GM18505 (cell line): ENCODE results near the gene MTMR11.
A peak's percentile ranks its signal among the peaks of the same experiment; 100 is the strongest.
"Not testable (repeated sequence)": the region's sequence is repeated elsewhere in the genome, so short reads cannot be mapped to it uniquely, and the experiment has no call there.

Source experiments
- ATAC-seq: cut with Tn5 transposase; IDR thresholded peaks from one replicate; pipeline ENCODE4 v1.9.1; 2021; ENCODE audit not compliant: unreplicated experiment
- POLR2A ChIP-seq: IDR thresholded peaks from 4 replicates; pipeline ENCODE4 v1.6.1; 2011; ENCODE audit warnings: borderline replicate concordance; ENCODE audit not compliant: insufficient read depth, insufficient read length; ENCODE audit errors: extremely low read depth

The MTMR11 gene

DNA sequence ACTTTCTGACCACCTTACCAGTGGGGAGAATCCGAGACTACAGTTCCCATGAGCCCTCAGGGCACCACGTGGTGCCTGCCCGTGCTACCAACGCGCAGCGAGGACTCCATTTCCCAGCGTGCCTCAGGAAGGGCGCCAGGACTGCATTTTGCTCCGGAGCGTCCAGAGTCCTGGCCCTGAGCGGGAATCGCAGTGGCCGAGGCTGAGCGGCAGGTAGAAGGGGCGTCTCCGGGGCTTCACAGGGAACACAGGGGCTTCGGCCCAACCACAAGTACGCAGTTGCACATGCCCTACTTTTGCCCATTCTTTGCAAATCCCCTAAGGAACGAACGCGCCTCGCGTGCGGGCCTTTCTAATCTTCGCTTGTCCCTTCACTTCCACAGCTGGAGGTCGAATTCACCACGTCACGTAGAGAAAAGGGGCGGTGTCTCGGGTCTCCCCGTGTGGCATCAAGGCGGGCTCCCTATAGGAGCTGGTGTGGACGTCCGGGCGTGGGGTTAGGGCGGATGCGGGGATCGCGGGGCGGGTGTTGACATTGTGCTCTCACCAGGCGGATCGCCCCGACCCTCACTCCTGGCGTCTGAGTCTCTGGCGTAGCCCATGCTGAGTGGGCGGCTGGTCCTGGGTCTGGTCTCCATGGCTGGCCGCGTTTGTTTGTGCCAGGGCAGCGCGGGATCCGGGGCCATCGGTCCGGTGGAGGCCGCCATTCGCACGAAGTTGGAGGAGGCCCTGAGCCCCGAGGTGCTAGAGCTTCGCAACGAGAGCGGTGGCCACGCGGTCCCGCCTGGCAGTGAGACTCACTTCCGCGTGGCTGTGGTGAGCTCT, 37.0 kb downstream of the MTMR11 start, which contains the start of gene BOLA1:
Gene BOLA1 (plus strand): TSS at position 109 of the 825 bp plus-strand sequence. CDS start 492 bp downstream, at position 601.
- TF ChIP-seq POLR2A = peak; percentile 70
- peak; percentile 85 for ATAC-seq

GRCh38 chr1:149896575-149896974, 40.1 kb downstream of the MTMR11 start:
- no peak for ATAC-seq
- no peak for TF ChIP-seq POLR2A

DNA sequence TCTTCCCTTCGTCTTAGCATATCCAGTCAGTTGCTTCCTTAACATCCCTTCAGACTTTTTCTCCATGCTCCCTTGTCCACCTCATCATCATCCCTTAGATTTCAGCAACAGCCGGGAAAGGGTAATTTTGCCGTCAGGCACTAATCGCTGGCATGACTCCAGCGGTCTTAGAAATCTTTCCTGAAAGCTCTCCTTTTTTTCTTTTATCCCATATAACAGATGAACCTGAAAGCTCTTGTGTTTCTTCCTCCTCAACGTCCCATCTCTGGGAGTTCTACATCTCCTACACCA, 47.7 kb downstream of the MTMR11 start:
- TF ChIP-seq POLR2A = no peak
- no peak for ATAC-seq

DNA sequence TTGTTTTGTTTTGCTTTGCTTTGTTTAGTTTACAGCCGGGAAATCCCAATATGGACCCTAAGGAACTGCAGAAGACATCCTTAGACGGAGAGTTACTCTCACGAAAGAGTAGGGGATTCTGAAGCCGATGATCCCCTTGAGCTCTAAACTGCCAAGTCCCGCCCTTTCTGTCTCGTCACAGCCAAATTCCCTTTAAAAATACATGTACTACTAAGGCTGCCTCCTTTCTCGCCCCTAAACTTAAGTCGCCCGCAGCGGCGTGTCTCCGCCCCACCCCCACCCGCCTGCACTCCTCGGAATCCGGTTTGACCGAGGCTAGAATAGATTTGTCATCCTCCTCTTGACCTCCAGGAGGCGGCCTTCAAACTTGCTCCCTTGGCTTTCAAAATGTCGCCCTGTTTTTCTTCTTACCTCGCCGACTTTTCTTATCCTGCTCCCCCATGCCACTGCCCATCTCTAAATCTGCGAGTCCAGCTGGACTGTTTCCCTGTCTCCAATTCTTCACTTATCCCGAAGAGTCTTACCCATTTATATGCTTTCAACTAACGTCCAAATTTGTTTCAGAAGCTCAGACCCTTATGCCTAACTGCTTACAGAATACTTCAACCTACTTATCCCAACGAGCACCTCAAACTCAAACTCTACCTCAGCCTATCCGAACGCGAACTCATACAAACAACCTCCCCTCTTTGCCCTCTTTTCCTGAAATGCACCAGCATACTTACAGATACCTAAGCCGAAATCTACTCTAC, 48.3 kb downstream of the MTMR11 start:
- TF ChIP-seq POLR2A = peak; percentile 92
- ATAC-seq = peak; percentile 27

DNA sequence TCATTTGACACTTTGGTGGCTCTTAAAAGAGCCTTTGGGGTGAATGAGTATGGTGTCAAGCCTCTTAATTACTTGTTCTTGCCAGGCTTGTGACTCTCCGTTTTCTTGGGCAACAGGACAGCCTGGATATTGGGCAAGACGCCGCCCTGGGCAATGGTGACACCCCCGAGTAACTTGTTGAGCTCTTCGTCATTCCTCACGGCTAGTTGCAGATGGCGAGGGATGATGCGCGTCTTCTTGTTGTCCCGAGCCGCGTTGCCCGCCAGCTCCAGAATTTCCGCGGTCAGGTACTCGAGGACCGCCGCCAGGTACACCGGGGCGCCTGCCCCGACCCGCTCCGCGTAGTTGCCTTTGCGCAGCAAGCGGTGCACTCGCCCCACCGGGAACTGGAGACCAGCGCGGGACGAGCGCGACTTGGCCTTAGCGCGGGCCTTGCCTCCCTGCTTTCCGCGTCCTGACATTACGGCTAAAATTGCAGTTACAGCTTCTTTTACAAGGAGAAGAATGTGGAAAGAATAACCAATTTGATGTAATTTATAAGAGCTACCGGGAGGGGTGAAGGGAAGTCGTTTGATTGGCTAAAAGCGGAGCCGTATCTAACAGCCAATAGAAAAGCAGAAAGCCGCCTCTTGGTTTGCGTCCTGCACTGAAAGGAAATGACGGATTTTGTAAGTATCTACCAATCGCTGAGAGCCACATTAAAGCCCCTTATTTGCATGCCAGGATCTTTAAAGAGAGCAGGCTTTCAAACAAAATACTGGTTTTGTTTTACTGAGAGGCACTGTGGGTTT, 49.0 kb downstream of the MTMR11 start:
- ATAC-seq = peak; percentile 44
- peak; percentile 77 for TF ChIP-seq POLR2A

- peak; percentile 73 for TF ChIP-seq POLR2A
- not testable (repeated sequence) for ATAC-seq
These were observed 49.6 kb downstream of the MTMR11 start for GRCh38 chr1:149887196-149887455.

DNA sequence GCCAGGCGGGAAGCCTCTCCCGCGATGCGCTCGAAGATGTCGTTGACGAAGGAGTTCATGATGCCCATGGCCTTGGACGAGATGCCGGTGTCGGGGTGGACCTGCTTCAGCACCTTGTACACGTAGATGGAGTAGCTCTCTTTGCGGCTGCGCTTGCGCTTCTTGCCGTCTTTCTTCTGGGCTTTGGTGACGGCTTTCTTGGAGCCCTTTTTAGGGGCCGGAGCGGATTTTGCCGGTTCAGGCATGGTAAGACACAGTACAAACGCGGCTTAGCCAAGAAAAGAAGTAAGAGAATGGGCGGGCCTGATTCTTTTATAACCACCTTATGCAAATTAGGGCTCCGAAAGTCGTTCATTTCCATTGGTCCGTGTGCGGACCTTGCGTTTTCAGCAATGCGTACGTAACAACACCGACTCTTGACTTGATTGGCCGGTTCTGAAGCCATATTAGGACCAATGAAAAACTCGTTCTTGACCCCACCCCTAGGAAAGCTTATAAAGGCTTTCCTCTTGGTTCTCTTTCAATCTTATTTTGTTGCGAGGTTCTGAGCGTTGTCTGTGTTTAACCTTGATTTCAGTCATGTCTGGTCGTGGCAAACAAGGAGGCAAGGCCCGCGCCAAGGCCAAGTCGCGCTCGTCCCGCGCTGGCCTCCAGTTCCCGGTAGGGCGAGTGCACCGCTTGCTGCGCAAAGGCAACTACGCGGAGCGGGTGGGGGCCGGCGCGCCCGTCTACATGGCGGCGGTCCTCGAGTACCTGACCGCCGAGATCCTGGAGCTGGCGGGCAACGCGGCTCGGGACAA, 50.1 kb downstream of the MTMR11 start:
- ATAC-seq = peak; percentile 53

GRCh38 chr1:149886121-149886395, 50.6 kb downstream of the MTMR11 start:
- ATAC-seq = not testable (repeated sequence)
- peak; percentile 81 for TF ChIP-seq POLR2A

More for the DNA sequence above, 50.1 kb downstream of the MTMR11 start:
- TF ChIP-seq POLR2A = peak; percentile 96

GRCh38 chr1:149885339-149886120, 51.1 kb downstream of the MTMR11 start:
- TF ChIP-seq POLR2A = peak; percentile 86
- no peak for ATAC-seq

GRCh38 chr1:149884433-149885338, 52.0 kb downstream of the MTMR11 start:
- TF ChIP-seq POLR2A = peak; percentile 31
- ATAC-seq = no peak

DNA sequence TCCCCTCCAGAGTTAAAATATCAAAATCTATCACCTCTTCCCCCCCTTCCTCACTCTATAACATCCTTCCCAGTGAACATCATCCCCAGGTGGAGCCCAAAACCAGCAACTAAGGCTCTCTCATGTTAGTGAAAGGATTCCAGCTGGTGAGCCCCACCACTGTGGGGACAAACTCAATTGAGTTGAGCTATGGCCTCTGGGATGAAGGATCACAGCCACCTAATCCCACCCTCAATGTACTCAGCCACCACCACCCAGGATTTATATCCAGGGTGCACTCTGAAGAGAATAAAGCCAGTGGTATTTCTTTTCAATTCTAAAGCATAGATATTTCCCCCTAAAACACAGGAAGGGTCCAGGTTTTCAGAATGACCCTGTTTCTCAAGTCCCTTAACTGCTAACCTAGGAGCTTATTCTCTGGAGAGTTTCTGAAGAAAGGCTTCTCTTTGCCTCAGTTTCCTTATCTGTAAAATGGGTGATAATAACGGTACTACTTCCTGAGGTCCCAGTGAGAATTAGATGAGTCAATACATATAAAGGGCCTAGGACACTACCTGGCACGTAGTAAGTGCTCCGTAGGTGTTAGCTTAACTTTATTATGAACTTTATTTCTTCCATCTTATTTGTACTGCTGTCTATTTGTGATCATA, 53.0 kb downstream of the MTMR11 start:
- no peak for TF ChIP-seq POLR2A
- no peak for ATAC-seq
